Parathyroid adenoma (tissue), 2 donors: ENCODE measurements around the gene ACAD8.

Experiments
- H2AFZ ChIP-seq: fragments of 300-600 bp; sonication (generic); one replicate; pipeline ENCODE4 v1.7.0; 2017; ENCODE audit warnings: antibody characterized with exemption, mild to moderate bottlenecking
- H3K27ac ChIP-seq: fragments of 300-600 bp; sonication (generic); one replicate; pipeline ENCODE4 v1.7.0; 2017
- H3K27me3 ChIP-seq: fragments of 300-600 bp; sonication (generic); one replicate; pipeline ENCODE4 v1.7.0; 2017; ENCODE audit warnings: low read length; ENCODE audit not compliant: control insufficient read depth, insufficient read depth
- H3K36me3 ChIP-seq: fragments of 300-600 bp; sonication (generic); one replicate; pipeline ENCODE4 v1.7.0; 2017; ENCODE audit warnings: low read length; ENCODE audit not compliant: control insufficient read depth, insufficient read depth
- H3K4me1 ChIP-seq: fragments of 300-600 bp; sonication (generic); one replicate; pipeline ENCODE4 v1.7.0; 2017; ENCODE audit warnings: control low read depth
- H3K4me2 ChIP-seq: fragments of 300-600 bp; sonication (generic); one replicate; pipeline ENCODE4 v1.7.0; 2017; ENCODE audit warnings: low read length
- H3K4me3 ChIP-seq: fragments of 300-600 bp; sonication (generic); one replicate; pipeline ENCODE4 v1.7.0; 2017; ENCODE audit warnings: low read depth, low read length
- H3K79me2 ChIP-seq: fragments of 300-600 bp; sonication (generic); one replicate; pipeline ENCODE4 v1.7.0; 2017; ENCODE audit warnings: control low read depth
- H3K9ac ChIP-seq: fragments of 300-600 bp; sonication (generic); one replicate; pipeline ENCODE4 v1.7.0; 2017; ENCODE audit warnings: mild to moderate bottlenecking
- H3K9me3 ChIP-seq: fragments of 300-600 bp; sonication (generic); one replicate; pipeline ENCODE4 v1.7.0; 2017; ENCODE audit warnings: low read length; ENCODE audit not compliant: control insufficient read depth
- TF ChIP-seq, protein P1 (sequence below): fragments of 300-600 bp; sonication (generic); IDR thresholded peaks from one replicate; pipeline ENCODE4 v1.7.0; 2017; ENCODE audit warnings: antibody characterized with exemption, mild to moderate bottlenecking
- donor health status: primary hyperparathyroidism.

Gene ACAD8

DNA sequence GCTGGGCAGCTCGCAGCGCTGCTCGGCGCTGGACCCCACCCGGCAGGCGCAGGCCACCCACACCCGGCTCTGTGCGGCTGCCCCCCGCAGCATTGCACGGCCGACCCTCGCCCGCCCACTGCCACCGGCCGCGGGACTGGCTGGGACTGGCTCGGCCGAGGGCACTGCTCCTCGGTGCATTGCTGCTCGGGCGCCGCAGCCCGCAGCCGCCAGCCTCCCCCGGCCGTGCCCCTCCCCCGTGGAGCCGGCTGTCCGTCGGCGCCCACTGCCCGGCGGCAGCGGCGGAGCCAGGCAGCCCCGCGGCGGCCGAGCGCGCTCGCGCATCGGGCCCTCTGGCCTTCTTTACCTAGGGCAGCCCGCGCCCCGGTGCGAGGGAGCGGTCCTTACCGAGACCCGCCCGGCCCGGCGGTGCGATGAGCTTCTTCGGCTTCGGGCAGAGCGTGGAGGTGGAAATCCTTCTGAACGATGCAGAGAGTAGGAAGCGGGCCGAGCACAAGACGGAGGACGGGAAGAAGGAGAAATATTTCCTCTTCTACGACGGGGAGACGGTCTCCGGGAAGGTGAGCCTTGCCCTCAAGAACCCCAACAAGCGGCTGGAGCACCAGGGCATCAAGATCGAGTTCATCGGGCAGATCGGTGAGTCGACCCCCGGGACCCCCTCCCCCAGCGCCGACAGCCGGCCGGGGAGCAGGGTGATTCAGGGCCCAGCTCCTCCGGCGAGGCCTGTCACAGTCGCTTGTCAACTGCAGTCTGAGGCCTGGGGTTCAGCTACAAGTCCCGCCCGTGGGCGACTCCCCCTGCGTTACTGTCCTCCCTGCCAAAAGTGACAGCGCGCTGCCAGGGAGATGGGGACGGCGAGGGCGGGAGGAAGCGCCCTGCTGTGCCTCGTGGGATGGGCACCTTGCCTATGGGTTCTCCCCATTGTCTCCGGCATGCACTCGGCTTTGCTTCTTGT is 28.4 kb upstream of the ACAD8 start:
- peaks cover 37% of the 10 kb centered on the region for H3K79me2 ChIP-seq
- peaks cover 3% of the 10 kb centered on the region for H3K4me1 ChIP-seq
- H3K4me2 ChIP-seq, result peak overlapping the region; percentile 90
- TF ChIP-seq, protein P1, sequence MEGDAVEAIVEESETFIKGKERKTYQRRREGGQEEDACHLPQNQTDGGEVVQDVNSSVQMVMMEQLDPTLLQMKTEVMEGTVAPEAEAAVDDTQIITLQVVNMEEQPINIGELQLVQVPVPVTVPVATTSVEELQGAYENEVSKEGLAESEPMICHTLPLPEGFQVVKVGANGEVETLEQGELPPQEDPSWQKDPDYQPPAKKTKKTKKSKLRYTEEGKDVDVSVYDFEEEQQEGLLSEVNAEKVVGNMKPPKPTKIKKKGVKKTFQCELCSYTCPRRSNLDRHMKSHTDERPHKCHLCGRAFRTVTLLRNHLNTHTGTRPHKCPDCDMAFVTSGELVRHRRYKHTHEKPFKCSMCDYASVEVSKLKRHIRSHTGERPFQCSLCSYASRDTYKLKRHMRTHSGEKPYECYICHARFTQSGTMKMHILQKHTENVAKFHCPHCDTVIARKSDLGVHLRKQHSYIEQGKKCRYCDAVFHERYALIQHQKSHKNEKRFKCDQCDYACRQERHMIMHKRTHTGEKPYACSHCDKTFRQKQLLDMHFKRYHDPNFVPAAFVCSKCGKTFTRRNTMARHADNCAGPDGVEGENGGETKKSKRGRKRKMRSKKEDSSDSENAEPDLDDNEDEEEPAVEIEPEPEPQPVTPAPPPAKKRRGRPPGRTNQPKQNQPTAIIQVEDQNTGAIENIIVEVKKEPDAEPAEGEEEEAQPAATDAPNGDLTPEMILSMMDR, result no peak
- no peaks in the 10 kb centered on the region for H3K36me3 ChIP-seq
- H3K27ac ChIP-seq, result peak overlapping the region; percentile 60
- H3K27me3 ChIP-seq, result no peaks in the 10 kb centered on the region
- no peak overlapping the region for H3K9ac ChIP-seq
- peak overlapping the region; percentile 63 for H3K4me3 ChIP-seq
- H3K9me3 ChIP-seq, result no peaks in the 10 kb centered on the region
- H2AFZ ChIP-seq, result peak overlapping the region; percentile 95

DNA sequence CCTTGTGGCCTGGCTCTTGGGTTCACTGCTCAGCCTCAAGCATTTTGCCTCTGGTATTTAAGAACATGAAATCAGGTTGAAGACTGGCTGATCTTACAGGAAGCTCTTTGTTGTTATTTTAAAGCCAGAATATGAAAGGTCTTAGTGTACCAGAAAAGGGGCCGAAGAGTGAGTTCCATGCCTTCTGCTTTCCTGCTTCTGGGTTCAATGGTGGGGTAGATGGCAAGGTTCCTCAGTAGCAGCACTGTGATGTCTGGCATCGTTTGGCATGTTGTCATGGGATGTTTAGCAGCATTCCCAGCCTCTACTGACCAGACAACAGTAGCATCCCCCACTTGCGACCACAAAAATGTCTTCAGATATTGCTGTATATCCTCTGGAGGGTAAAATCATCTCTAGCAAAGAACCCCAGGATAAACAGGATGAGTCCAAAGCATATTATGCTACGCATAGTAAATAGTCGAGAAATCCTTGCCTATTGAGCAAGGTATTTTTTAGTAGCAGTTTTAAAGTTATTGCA is 26.5 kb upstream of the ACAD8 start:
- Histone ChIP-seq H3K27ac (no peak overlapping the region), H2AFZ (no peak overlapping the region), H3K4me2 (no peak overlapping the region), H3K4me3 (no peak overlapping the region), H3K4me1 (peaks cover 12% of the 10 kb centered on the region), H3K9ac (no peak overlapping the region), H3K27me3 (no peaks in the 10 kb centered on the region), H3K79me2 (peaks cover 37% of the 10 kb centered on the region), H3K36me3 (no peaks in the 10 kb centered on the region), H3K9me3 (no peaks in the 10 kb centered on the region)
- TF ChIP-seq, protein P1, result no peak

DNA sequence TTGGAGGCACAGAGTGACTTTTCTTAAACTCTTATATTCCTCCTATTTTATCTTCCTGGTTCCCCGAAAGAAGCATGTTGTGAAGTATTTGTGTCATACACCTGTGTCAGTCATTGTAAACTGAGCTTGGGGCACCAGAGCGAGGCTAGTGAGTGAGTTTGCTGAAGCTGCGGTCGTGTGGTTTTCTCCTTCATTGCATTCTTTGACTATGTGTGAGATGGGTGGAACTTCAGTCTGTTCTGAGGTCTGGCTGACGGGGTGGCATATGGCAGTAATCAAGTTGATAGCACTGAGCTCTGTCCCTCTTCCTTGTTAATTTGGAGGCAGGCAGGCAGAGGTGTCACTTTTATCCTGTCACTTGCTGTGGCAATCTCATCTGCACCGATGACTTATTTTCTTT is 24.7 kb upstream of the ACAD8 start:
- H3K4me2 ChIP-seq, result no peak overlapping the region
- H3K27ac ChIP-seq, result no peak overlapping the region
- H3K9me3 ChIP-seq, result no peaks in the 10 kb centered on the region
- H3K9ac ChIP-seq, result no peak overlapping the region
- no peak overlapping the region for H3K4me3 ChIP-seq
- TF ChIP-seq, protein P1, result no peak
- H3K27me3 ChIP-seq, result no peaks in the 10 kb centered on the region
- peaks cover 30% of the 10 kb centered on the region for H3K79me2 ChIP-seq
- H3K36me3 ChIP-seq, result no peaks in the 10 kb centered on the region
- peaks cover 14% of the 10 kb centered on the region for H3K4me1 ChIP-seq
- H2AFZ ChIP-seq, result no peak overlapping the region

- no peaks in the 10 kb centered on the region for H3K27me3 ChIP-seq
- no peak overlapping the region for H3K27ac ChIP-seq
- H3K4me1 ChIP-seq, result peaks cover 18% of the 10 kb centered on the region
- peaks cover 30% of the 10 kb centered on the region for H3K79me2 ChIP-seq
- TF ChIP-seq, protein P1, result no peak
- no peak overlapping the region for H3K4me3 ChIP-seq
- H3K36me3 ChIP-seq, result no peaks in the 10 kb centered on the region
- H3K9me3 ChIP-seq, result no peaks in the 10 kb centered on the region
- H3K4me2 ChIP-seq, result no peak overlapping the region
- no peak overlapping the region for H2AFZ ChIP-seq
- H3K9ac ChIP-seq, result no peak overlapping the region
Observed at GRCh38 chr11:134229126-134229790, 24.1 kb upstream of the ACAD8 start.
